Kidney epithelial cell (primary cell): ENCODE data around the gene ENO4. TPM values are rescaled to one million over a fixed set of nuclear protein-coding genes. Genes with fewer than 3 reads are reported as not detected.

ENCODE experiments used
- DNase-seq: peaks from one replicate; pipeline ENCODE4 v3.0.0-alpha.2; 2010; ENCODE audit warnings: low read depth
- H3K27me3 ChIP-seq: 2 replicates; pipeline ENCODE4 v1.6.0; 2011; ENCODE audit warnings: low read length; ENCODE audit not compliant: control insufficient read depth, insufficient read depth
- H3K36me3 ChIP-seq: 2 replicates; pipeline ENCODE4 v1.5.1; 2011; ENCODE audit warnings: low read length; ENCODE audit not compliant: control insufficient read depth, insufficient read depth
- H3K4me3 ChIP-seq: 2 replicates; pipeline ENCODE4 v1.5.1; 2011; ENCODE audit warnings: low read depth, mild to moderate bottlenecking, control low read depth, low read length
- total RNA-seq: library from RNA; depleted of rRNA; stranded (reverse); fragments of >200 nt; gene quantifications from 2 replicates; pipeline ENCODE4 v1.2.3, GENCODE V29; 2015
- TF ChIP-seq, protein P1 (sequence below): IDR thresholded peaks from 2 replicates; pipeline ENCODE4 v1.5.1; 2011; ENCODE audit warnings: mild to moderate bottlenecking, moderate library complexity, low read length, control low read depth, inconsistent platforms; ENCODE audit not compliant: insufficient read depth, poor library complexity, severe bottlenecking

The ENO4 gene
- total RNA-seq, 1 donor from 2014 or later, result 0.21 TPM

GRCh38 chr10:116833986-116834985, 15.0 kb upstream of the ENO4 start:
- no peaks in the 10 kb centered on the region for H3K36me3 ChIP-seq
- H3K27me3 ChIP-seq, result no peaks in the 10 kb centered on the region
- H3K4me3 ChIP-seq, result no peak overlapping the region
- TF ChIP-seq, protein P1, sequence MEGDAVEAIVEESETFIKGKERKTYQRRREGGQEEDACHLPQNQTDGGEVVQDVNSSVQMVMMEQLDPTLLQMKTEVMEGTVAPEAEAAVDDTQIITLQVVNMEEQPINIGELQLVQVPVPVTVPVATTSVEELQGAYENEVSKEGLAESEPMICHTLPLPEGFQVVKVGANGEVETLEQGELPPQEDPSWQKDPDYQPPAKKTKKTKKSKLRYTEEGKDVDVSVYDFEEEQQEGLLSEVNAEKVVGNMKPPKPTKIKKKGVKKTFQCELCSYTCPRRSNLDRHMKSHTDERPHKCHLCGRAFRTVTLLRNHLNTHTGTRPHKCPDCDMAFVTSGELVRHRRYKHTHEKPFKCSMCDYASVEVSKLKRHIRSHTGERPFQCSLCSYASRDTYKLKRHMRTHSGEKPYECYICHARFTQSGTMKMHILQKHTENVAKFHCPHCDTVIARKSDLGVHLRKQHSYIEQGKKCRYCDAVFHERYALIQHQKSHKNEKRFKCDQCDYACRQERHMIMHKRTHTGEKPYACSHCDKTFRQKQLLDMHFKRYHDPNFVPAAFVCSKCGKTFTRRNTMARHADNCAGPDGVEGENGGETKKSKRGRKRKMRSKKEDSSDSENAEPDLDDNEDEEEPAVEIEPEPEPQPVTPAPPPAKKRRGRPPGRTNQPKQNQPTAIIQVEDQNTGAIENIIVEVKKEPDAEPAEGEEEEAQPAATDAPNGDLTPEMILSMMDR, result no peak
- DNase-seq, result no peak

- no peak for DNase-seq
- Histone ChIP-seq H3K4me3 (no peak overlapping the region), H3K36me3 (no peaks in the 10 kb centered on the region), H3K27me3 (no peaks in the 10 kb centered on the region)
- TF ChIP-seq, protein P1, result no peak
Observed at GRCh38 chr10:116835658-116836057, 13.6 kb upstream of the ENO4 start.

- Histone ChIP-seq H3K27me3 (no peaks in the 10 kb centered on the region), H3K4me3 (no peak overlapping the region), H3K36me3 (no peaks in the 10 kb centered on the region)
- DNase-seq, result no peak
- TF ChIP-seq, protein P1, result no peak
Observed at GRCh38 chr10:116836083-116836482, 13.2 kb upstream of the ENO4 start.

GRCh38 chr10:116836902-116837523, 12.3 kb upstream of the ENO4 start:
- TF ChIP-seq, protein P1, result no peak
- Histone ChIP-seq H3K4me3 (no peak overlapping the region), H3K36me3 (no peaks in the 10 kb centered on the region), H3K27me3 (no peaks in the 10 kb centered on the region)
- DNase-seq, result no peak

- no peaks in the 10 kb centered on the region for H3K27me3 ChIP-seq
- H3K36me3 ChIP-seq, result no peaks in the 10 kb centered on the region
- TF ChIP-seq, protein P1, result no peak
- no peak overlapping the region for H3K4me3 ChIP-seq
- no peak for DNase-seq
Observed at GRCh38 chr10:116838143-116838725, 11.1 kb upstream of the ENO4 start.
